Neural cell (in vitro differentiated cells): ENCODE measurements around the gene CCL27. TPM values are rescaled to one million over a fixed set of nuclear protein-coding genes. Genes with fewer than 3 reads are reported as not detected.

Experiments used
- H2AFZ ChIP-seq: fragments of 200-600, 300-800 bp; sonication (generic), shearing (Covaris generic); 2 replicates; pipeline ENCODE4 v1.6.0; 2014; ENCODE audit warnings: low read depth, mild to moderate bottlenecking, antibody characterized with exemption, low read length, moderate library complexity
- H3F3A ChIP-seq: fragments of 200-600 bp; shearing (Covaris generic); 2 replicates; pipeline ENCODE4 v1.6.1; 2016; ENCODE audit warnings: mild to moderate bottlenecking, moderate library complexity, mixed read lengths, antibody characterized with exemption, low read length; ENCODE audit not compliant: insufficient read depth, poor library complexity, severe bottlenecking
- H3K27ac ChIP-seq: fragments of 200-600, 300-800 bp; sonication (generic), shearing (Covaris generic); 2 replicates; pipeline ENCODE4 v1.5.1; 2014; ENCODE audit warnings: mild to moderate bottlenecking, low read length, moderate library complexity
- H3K27me3 ChIP-seq: fragments of 300-800, 200-600 bp; sonication (generic), shearing (Covaris generic); 2 replicates; pipeline ENCODE4 v1.6.0; 2014; ENCODE audit warnings: mild to moderate bottlenecking, low read depth, low read length, moderate library complexity; ENCODE audit not compliant: insufficient read depth
- H3K36me3 ChIP-seq: fragments of 300-800, 200-600 bp; sonication (generic), shearing (Covaris generic); 2 replicates; pipeline ENCODE4 v1.5.1; 2014; ENCODE audit warnings: mild to moderate bottlenecking, antibody characterized with exemption, low read length, moderate library complexity; ENCODE audit not compliant: insufficient read depth
- H3K4me2 ChIP-seq: fragments of 300-800, 200-600 bp; sonication (generic), shearing (Covaris generic); 2 replicates; pipeline ENCODE4 v1.6.0; 2014; ENCODE audit warnings: mild to moderate bottlenecking, low read length
- H3K4me3 ChIP-seq: fragments of 300-800, 200-600 bp; sonication (generic), shearing (Covaris generic); 2 replicates; pipeline ENCODE4 v1.5.1; 2014; ENCODE audit warnings: mild to moderate bottlenecking, low read length, moderate library complexity
- H3K79me2 ChIP-seq: fragments of 200-600 bp; shearing (Covaris generic); replicated peaks from 2 replicates; pipeline ENCODE4 v1.6.0; 2014; ENCODE audit warnings: mild to moderate bottlenecking, low read length, moderate library complexity; ENCODE audit not compliant: insufficient read depth
- H3K9ac ChIP-seq: fragments of 300-800, 200-600 bp; sonication (generic), shearing (Covaris generic); 2 replicates; pipeline ENCODE4 v1.6.1; 2016; ENCODE audit warnings: mild to moderate bottlenecking, low read length, mixed read lengths
- H3K9me2 ChIP-seq: fragments of 200-600 bp; shearing (Covaris generic); 2 replicates; pipeline ENCODE4 v1.6.1; 2016; ENCODE audit warnings: mild to moderate bottlenecking, low read length, mixed read lengths; ENCODE audit not compliant: insufficient read depth
- H3K9me3 ChIP-seq: fragments of 200-600, 300-800 bp; sonication (generic), shearing (Covaris generic); 2 replicates; pipeline ENCODE4 v1.6.1; 2016; ENCODE audit warnings: mild to moderate bottlenecking, mixed run types, low read length, moderate library complexity, mixed read lengths
- H4K20me1 ChIP-seq: fragments of 200-600 bp; shearing (Covaris generic); 2 replicates; pipeline ENCODE4 v1.6.1; 2016; ENCODE audit warnings: mild to moderate bottlenecking, mixed run types; ENCODE audit not compliant: insufficient read depth
- EP300 ChIP-seq: fragments of 450-650 bp; conservative IDR thresholded peaks from 2 replicates; pipeline ENCODE4 v1.6.1; 2014; ENCODE audit warnings: antibody characterized with exemption, mild to moderate bottlenecking, moderate library complexity; ENCODE audit not compliant: poor library complexity, severe bottlenecking
- EZH2 ChIP-seq: fragments of 200-600, 300-800 bp; shearing (Covaris generic), sonication (generic); IDR thresholded peaks from 2 replicates; pipeline ENCODE4 v1.6.1; 2014; ENCODE audit warnings: antibody characterized with exemption, low read length, borderline replicate concordance, mild to moderate bottlenecking; ENCODE audit not compliant: insufficient read depth, poor library complexity, severe bottlenecking
- MXI1 ChIP-seq: fragments of 450-650 bp; conservative IDR thresholded peaks from 2 replicates; pipeline ENCODE4 v1.6.1; 2014; ENCODE audit warnings: antibody characterized with exemption, mild to moderate bottlenecking; ENCODE audit not compliant: poor library complexity, severe bottlenecking
- POLR2AphosphoS5 ChIP-seq: IDR thresholded peaks from 2 replicates; pipeline ENCODE4 v1.6.1; 2012
- RAD21 ChIP-seq: fragments of 450-650 bp; conservative IDR thresholded peaks from 2 replicates; pipeline ENCODE4 v1.6.1; 2014; ENCODE audit warnings: antibody characterized with exemption, mild to moderate bottlenecking, moderate library complexity
- SMC3 ChIP-seq: fragments of 450-650 bp; conservative IDR thresholded peaks from 2 replicates; pipeline ENCODE4 v1.6.1; 2014; ENCODE audit warnings: antibody characterized with exemption, mild to moderate bottlenecking, moderate library complexity; ENCODE audit not compliant: poor library complexity
- TAF1 ChIP-seq: IDR thresholded peaks from 2 replicates; pipeline ENCODE4 v1.6.1; 2012; ENCODE audit warnings: low read depth
- polyA plus RNA-seq: library from polyadenylated mRNA; depleted of rRNA; stranded (reverse); fragments of >200 nt; gene quantifications from 2 replicates; pipeline ENCODE4 v1.2.3, GENCODE V29; 2014
- TF ChIP-seq, protein P1 (sequence below): IDR thresholded peaks from 2 replicates; pipeline ENCODE4 v1.6.1; 2012; ENCODE audit warnings: borderline replicate concordance
- TF ChIP-seq, protein P2 (sequence below): fragments of 450-650 bp; IDR thresholded peaks from 2 replicates; pipeline ENCODE4 v1.5.1; 2014; ENCODE audit warnings: antibody characterized with exemption, mild to moderate bottlenecking, moderate library complexity; ENCODE audit not compliant: poor library complexity, severe bottlenecking

CCL27 gene
- polyA plus RNA-seq, 1 donor from 2014 or later = 0.82 TPM

DNA sequence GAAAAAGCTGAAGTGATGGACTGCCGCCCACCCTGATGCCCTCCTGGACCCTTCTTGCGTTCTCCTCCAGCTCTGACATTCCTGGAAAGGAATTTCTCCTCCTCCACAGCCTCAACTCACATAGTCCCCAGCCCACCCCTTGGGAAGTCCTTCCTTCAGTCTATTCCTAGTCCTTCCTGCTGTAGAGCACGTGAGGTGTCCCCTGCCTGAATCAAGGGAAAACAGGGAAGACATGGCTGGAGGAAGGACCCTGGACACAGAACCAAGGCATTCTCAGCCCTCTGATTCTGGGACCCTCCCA, 37.3 kb downstream of the CCL27 start (continued):
- TF ChIP-seq, protein P1, sequence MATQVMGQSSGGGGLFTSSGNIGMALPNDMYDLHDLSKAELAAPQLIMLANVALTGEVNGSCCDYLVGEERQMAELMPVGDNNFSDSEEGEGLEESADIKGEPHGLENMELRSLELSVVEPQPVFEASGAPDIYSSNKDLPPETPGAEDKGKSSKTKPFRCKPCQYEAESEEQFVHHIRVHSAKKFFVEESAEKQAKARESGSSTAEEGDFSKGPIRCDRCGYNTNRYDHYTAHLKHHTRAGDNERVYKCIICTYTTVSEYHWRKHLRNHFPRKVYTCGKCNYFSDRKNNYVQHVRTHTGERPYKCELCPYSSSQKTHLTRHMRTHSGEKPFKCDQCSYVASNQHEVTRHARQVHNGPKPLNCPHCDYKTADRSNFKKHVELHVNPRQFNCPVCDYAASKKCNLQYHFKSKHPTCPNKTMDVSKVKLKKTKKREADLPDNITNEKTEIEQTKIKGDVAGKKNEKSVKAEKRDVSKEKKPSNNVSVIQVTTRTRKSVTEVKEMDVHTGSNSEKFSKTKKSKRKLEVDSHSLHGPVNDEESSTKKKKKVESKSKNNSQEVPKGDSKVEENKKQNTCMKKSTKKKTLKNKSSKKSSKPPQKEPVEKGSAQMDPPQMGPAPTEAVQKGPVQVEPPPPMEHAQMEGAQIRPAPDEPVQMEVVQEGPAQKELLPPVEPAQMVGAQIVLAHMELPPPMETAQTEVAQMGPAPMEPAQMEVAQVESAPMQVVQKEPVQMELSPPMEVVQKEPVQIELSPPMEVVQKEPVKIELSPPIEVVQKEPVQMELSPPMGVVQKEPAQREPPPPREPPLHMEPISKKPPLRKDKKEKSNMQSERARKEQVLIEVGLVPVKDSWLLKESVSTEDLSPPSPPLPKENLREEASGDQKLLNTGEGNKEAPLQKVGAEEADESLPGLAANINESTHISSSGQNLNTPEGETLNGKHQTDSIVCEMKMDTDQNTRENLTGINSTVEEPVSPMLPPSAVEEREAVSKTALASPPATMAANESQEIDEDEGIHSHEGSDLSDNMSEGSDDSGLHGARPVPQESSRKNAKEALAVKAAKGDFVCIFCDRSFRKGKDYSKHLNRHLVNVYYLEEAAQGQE = no peak

DNA sequence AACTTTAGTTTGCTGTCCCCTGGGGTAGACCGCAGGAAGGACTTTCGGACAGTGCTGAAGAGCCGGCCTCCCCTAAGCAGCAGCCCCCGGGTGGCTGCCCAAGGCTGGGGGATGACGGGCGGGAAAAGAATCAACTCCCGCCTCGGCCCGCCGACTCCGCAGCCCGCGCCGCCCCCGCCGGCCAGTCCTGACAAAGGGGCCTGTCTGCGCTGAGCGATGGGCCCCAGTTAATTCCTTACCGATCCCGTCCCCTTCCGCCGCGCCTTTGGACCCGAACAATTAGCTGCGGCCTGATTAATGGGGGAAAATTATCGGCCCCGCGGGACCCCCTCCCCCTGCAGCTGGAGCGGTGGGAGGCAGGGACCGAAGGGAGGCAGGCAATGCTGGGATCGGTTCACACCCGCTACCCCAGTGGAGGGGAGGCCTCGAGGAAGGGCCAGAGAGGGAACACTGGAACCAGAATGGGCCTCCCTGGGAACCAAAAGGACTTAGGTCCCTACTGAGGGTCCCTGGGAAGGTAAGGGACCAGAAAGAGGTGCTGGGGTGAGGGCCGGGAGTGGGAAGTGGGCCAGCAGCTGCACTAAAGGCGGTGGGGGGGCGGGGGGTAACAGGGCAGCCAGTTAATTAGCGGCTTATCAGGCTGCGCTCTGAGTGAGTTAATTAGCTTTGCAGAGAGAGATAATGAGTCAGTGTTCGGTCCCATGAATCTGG, 37.8 kb downstream of the CCL27 start:
- H2AFZ ChIP-seq = no peak overlapping the region
- H3K4me2 ChIP-seq = no peak overlapping the region
- no peak overlapping the region for H3K4me3 ChIP-seq

More for the DNA sequence above, 37.8 kb downstream of the CCL27 start:
- Histone ChIP-seq H4K20me1 (no peaks in the 10 kb centered on the region), H3K9ac (peak overlapping the region; percentile 33), H3F3A (peaks cover 3% of the 10 kb centered on the region), H3K27ac (no peak overlapping the region), H3K9me3 (no peaks in the 10 kb centered on the region), H3K79me2 (peaks cover 6% of the 10 kb centered on the region), H3K27me3 (peaks cover 21% of the 10 kb centered on the region), H3K9me2 (no peaks in the 10 kb centered on the region), H3K36me3 (no peaks in the 10 kb centered on the region)
- no peak for TF ChIP-seq EZH2
- TF ChIP-seq EP300 = no peak
- no peak for TF ChIP-seq POLR2AphosphoS5
- TF ChIP-seq, protein P1 = no peak
- TF ChIP-seq MXI1 = no peak
- no peak for TF ChIP-seq RAD21
- no peak for TF ChIP-seq TAF1
- TF ChIP-seq, protein P2, sequence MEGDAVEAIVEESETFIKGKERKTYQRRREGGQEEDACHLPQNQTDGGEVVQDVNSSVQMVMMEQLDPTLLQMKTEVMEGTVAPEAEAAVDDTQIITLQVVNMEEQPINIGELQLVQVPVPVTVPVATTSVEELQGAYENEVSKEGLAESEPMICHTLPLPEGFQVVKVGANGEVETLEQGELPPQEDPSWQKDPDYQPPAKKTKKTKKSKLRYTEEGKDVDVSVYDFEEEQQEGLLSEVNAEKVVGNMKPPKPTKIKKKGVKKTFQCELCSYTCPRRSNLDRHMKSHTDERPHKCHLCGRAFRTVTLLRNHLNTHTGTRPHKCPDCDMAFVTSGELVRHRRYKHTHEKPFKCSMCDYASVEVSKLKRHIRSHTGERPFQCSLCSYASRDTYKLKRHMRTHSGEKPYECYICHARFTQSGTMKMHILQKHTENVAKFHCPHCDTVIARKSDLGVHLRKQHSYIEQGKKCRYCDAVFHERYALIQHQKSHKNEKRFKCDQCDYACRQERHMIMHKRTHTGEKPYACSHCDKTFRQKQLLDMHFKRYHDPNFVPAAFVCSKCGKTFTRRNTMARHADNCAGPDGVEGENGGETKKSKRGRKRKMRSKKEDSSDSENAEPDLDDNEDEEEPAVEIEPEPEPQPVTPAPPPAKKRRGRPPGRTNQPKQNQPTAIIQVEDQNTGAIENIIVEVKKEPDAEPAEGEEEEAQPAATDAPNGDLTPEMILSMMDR = no peak
- no peak for TF ChIP-seq SMC3
